GM08714 (cell line): ENCODE measurements around the gene ZNHIT3.
A peak's percentile ranks its signal among the peaks of the same experiment; 100 is the strongest.
"Not testable (repeated sequence)": the region's sequence is repeated elsewhere in the genome, so short reads cannot be mapped to it uniquely, and the experiment has no call there.

Experiments
- H3K4me3 ChIP-seq: fragments of 200-500 bp; sonication (Bioruptor generic); 2 replicates; pipeline ENCODE4 v1.5.1; 2014; ENCODE audit warnings: mild to moderate bottlenecking, low read length, inconsistent platforms
- ZNF274 ChIP-seq: IDR thresholded peaks from 2 replicates; pipeline ENCODE4 v1.6.1; 2012; ENCODE audit warnings: mild to moderate bottlenecking, low read depth, low read length

ZNHIT3 gene

GRCh38 chr17:36486204-36487194 is at the start of gene ZNHIT3:
ZNHIT3 (plus strand) TSS chr17:36486681; CDS start chr17:36486700, 19 bp downstream.
- no peak for TF ChIP-seq ZNF274
- H3K4me3 ChIP-seq: peak within 1 kb of the TSS; percentile 96

DNA sequence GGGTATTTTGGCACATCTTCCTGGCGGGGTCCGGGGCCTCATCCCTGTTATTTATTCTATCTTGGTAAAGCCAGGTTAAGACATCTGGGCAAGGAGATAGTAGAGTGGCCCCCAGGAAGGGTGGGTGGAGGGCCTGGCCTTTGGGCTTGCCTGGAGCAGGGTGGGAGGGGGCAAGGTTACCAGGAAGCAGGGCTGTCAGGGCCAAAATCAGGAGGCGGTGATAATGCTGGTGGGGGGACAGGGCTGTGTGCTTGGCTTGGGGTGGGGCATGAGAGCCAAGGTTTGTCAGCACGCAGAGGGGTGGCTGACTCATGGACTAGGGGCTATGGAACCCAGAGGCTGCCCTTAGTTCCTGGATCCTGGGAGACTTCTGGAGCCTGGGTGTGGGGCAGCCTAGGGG is 44.7 kb upstream of the ZNHIT3 start:
- H3K4me3 ChIP-seq: not testable (repeated sequence)

DNA sequence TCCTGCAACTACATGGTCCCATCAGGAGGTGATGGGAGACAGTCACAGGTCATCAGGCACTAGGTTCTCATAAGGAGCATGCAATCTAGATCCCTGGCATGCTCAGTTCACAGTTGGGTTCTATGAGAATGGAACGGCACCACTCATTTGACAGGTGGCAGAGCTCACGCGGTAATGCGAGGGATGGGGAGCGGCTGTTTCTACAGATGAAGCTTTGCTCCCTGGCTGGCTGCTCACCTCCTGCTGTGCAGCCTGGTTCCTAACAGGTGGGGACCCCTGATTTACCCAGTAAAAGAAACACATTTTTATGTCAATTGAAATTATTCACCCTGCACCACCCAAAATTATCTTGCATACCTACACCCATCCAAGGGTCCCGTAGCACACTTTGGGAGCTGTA is 42.7 kb upstream of the ZNHIT3 start:
- H3K4me3 ChIP-seq: no peak overlapping the region
- TF ChIP-seq ZNF274: no peak

- not testable (repeated sequence) for H3K4me3 ChIP-seq
These were observed 36.5 kb upstream of the ZNHIT3 start for GRCh38 chr17:36449997-36450396.

GRCh38 chr17:36452888-36453287 is 33.6 kb upstream of the ZNHIT3 start:
- H3K4me3 ChIP-seq: not testable (repeated sequence)

GRCh38 chr17:36457701-36458100 is 28.8 kb upstream of the ZNHIT3 start:
- not testable (repeated sequence) for H3K4me3 ChIP-seq

- no peak for TF ChIP-seq ZNF274
- no peak overlapping the region for H3K4me3 ChIP-seq
These were observed 27.4 kb upstream of the ZNHIT3 start for GRCh38 chr17:36459045-36459444.

DNA sequence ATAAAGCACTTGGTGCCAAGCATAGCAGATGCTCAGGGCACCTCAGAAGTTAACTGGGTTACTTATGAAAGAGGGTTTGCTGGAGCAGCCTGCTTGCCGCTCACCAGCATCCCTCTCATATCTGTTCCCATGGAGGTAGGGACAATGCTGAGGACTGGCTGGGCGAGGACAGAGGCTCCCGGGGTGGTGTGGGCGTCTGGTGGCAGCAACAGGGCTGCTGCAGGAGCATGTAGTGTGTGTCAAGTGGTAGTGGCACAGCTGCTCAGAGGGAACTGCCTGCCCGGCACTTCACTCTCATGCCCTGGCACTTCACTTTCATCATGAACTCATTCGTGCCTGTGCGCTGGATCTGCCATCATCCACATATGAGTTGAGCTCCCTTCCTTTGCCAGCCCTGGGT is 26.9 kb upstream of the ZNHIT3 start:
- no peak overlapping the region for H3K4me3 ChIP-seq
- no peak for TF ChIP-seq ZNF274

DNA sequence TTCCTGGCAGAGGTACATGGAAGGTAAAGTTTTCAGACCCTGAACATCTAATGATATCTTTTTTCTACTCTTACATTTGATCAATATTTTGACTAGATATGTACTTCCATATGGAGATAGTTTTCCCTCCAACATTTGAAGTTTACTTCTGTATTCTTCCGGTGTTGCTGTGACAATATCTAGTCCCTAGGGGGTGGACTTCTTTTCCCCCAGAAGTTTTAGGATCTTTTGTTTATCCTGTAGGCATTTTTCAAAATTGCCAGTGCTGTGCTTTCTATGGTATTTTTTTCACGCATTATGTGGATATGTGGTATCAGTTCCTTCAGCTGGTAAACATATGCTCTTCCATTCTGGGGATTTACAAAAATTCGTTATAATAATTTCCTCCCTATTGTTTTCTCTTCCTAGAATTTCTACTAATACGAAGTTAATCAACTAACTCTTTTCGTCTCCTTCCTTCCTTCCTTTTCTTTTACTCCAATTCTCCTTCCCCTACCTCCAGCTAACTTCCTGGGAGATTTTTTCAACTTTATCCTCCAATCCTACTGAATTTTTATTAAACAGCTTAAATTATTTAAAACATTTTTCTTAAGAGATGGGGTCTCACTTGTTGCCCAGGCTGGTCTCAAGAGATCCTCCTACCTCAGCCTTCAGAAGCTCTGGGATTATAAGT is 26.1 kb upstream of the ZNHIT3 start:
- no peak for TF ChIP-seq ZNF274
- H3K4me3 ChIP-seq: no peak overlapping the region

DNA sequence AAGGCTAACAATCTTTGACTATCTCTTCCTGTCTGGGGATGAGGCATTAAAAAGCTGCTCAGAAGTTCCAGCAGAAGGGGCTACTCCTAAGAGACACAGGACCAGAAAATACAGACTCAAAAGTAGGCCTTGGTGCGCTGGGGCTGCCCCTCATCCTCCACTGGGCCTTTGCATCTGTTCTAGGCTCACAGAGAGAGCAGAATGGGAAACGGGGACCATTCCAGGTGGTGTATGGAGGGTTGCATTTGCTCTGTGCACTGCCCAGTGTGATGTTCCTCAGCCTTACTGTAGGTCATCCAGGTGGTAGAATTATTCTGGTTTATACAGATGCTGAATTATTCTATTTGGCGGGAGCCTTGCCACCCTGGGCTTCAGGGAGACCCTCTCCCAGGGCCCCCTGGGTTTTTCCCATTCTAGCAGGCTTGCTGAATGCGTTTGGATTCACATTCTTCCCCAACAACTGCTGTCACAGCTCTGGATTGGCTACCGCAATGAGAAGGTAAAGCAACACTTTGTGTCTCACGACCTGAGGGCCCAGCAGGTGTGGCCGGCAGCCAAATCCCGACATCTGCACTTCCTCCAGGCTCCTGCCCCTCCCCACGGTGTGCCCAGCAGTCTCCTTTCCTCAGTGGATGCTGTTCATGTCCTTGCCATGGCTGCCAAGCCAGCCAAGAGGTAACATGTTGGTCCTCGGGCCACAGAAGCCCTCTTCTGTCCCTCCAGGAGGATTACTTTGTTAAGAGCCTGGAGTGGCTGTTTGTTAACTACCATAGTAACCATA is 25.0 kb upstream of the ZNHIT3 start:
- no peak overlapping the region for H3K4me3 ChIP-seq
- TF ChIP-seq ZNF274: no peak

DNA sequence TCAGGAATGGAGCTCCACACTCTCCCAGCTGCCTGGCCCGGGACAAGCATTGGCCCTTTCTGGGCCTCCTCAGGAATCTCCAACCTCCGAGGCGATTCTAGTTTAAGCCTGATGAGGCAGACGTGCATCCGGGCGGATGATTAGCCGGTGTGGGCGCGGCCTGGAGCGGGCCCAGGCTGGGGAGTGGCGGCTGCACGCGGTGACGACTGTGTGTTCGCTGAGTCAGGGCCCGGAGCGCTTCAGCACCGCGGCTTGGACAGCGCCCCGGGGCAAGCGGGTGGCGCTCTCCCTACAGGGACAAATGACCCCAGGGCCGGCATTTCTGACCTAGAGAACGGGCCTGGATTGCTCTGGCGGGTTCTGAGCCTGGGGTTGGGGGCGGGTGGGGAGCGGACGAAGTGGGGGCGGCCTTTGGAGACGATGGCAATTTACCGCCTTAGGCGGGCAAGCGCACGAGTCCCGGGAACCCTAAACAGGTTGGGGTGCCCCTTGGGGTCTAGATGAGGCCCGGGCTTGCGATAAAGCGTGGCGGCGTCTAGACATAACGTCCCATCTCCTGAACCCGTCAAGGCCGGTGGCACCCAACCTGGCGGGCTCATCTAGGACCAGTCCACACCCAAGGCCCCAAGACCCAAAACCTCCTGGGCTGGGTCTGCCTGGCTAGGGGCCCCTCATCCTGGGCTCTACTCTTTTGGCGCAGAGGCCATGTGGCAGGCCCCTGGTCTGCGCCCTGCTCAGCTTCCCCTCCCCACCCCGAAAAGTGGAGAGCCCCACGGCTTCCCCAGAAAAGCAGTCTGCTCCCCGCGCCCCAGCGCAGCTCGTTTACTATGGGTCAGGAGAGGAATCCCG is 22.3 kb upstream of the ZNHIT3 start:
- H3K4me3 ChIP-seq: no peak overlapping the region
- no peak for TF ChIP-seq ZNF274

- TF ChIP-seq ZNF274: no peak
These were observed 21.8 kb upstream of the ZNHIT3 start for GRCh38 chr17:36464765-36465088.

GRCh38 chr17:36468903-36469635 is 17.4 kb upstream of the ZNHIT3 start:
- H3K4me3 ChIP-seq: no peak overlapping the region
- no peak for TF ChIP-seq ZNF274

More at GRCh38 chr17:36464765-36465088, 21.8 kb upstream of the ZNHIT3 start:
- no peak overlapping the region for H3K4me3 ChIP-seq
